HepG2 (cell line): ENCODE data around the gene DDRGK1. TPM values are rescaled to one million over a fixed set of nuclear protein-coding genes. Genes with fewer than 3 reads are reported as not detected.

ENCODE experiments used
- AHR ChIP-seq: IDR thresholded peaks from 2 replicates; pipeline ENCODE4 v1.6.1; 2018; ENCODE audit warnings: missing genetic modification reagents, missing compliant biosample characterization
- ARID2 ChIP-seq: sonication (generic); formaldehyde crosslinking; IDR thresholded peaks from 2 replicates; pipeline ENCODE4 v1.8.1; 2022; ENCODE audit warnings: mild to moderate bottlenecking, missing genetic modification reagents, borderline replicate concordance
- DMTF1 ChIP-seq: sonication (generic); formaldehyde crosslinking; IDR thresholded peaks from 2 replicates; pipeline ENCODE4 v1.4.0; 2020; ENCODE audit warnings: mild to moderate bottlenecking, missing genetic modification reagents
- FOXK2 ChIP-seq: fragments of 450-650 bp; IDR thresholded peaks from 2 replicates; pipeline ENCODE4 v1.6.1; 2016
- FOXP1 ChIP-seq, 2 experiments: fragments of 450-650 bp in 1 of 2; IDR thresholded peaks; 2 replicates each; pipeline ENCODE4 v1.6.1; 2017 to 2018; ENCODE audit warnings: antibody characterized with exemption in 1 of 2
- HDAC6 ChIP-seq: fragments of 200-600 bp; sonication (generic); IDR thresholded peaks from 2 replicates; pipeline ENCODE4 v1.7.0; 2017; ENCODE audit warnings: mild to moderate bottlenecking, antibody characterized with exemption, low read length, low read depth
- HOXD1 ChIP-seq: sonication (generic); formaldehyde crosslinking; IDR thresholded peaks from 2 replicates; pipeline ENCODE4 v1.5.0; 2020; ENCODE audit warnings: missing genetic modification reagents
- JDP2 ChIP-seq: sonication (generic); formaldehyde crosslinking; IDR thresholded peaks from 2 replicates; pipeline ENCODE4 v1.8.1; 2022; ENCODE audit warnings: missing genetic modification reagents, borderline replicate concordance
- KAT8 ChIP-seq: IDR thresholded peaks from 2 replicates; pipeline ENCODE4 v1.6.1; 2016; ENCODE audit warnings: missing genetic modification reagents, missing compliant biosample characterization
- PHF8 ChIP-seq: sonication (generic); formaldehyde crosslinking; IDR thresholded peaks from 2 replicates; pipeline ENCODE4 v1.5.0; 2020; ENCODE audit warnings: missing genetic modification reagents
- POLR2AphosphoS5 ChIP-seq: IDR thresholded peaks from 2 replicates; pipeline ENCODE4 v1.6.1; 2012; ENCODE audit warnings: low read depth, low read length
- RAD51 ChIP-seq: fragments of 450-650 bp; IDR thresholded peaks from 2 replicates; pipeline ENCODE4 v1.6.1; 2016; ENCODE audit warnings: borderline replicate concordance
- RFX5 ChIP-seq: IDR thresholded peaks from 2 replicates; pipeline ENCODE4 v1.6.1; 2011; ENCODE audit warnings: low read depth, low read length, improper control_type of control experiment
- SP4 ChIP-seq: sonication (generic); formaldehyde crosslinking; IDR thresholded peaks from 2 replicates; pipeline ENCODE4 v1.8.1; 2023; ENCODE audit warnings: mild to moderate bottlenecking, missing genetic modification reagents
- TBX2 ChIP-seq: sonication (generic); formaldehyde crosslinking; IDR thresholded peaks from 2 replicates; pipeline ENCODE4 v1.5.0; 2020; ENCODE audit warnings: missing genetic modification reagents, mild to moderate bottlenecking, borderline replicate concordance
- ZBTB8A ChIP-seq: sonication (generic); formaldehyde crosslinking; IDR thresholded peaks from 2 replicates; pipeline ENCODE4 v1.4.0; 2020; ENCODE audit warnings: mild to moderate bottlenecking, low read depth, missing genetic modification reagents, borderline replicate concordance
- ZFX ChIP-seq: sonication (generic); formaldehyde crosslinking; IDR thresholded peaks from 2 replicates; pipeline ENCODE4 v1.4.0; 2020; ENCODE audit warnings: mild to moderate bottlenecking, low read depth, missing genetic modification reagents, moderate library complexity
- ZNF138 ChIP-seq: sonication (generic); formaldehyde crosslinking; IDR thresholded peaks from 2 replicates; pipeline ENCODE4 v1.5.0; 2020; ENCODE audit warnings: mild to moderate bottlenecking, low read depth, missing genetic modification reagents
- ZNF558 ChIP-seq: sonication (generic); formaldehyde crosslinking; IDR thresholded peaks from 2 replicates; pipeline ENCODE4 v1.9.0; 2022; ENCODE audit warnings: mild to moderate bottlenecking, missing genetic modification reagents, borderline replicate concordance
- ZNF724P ChIP-seq: sonication (generic); formaldehyde crosslinking; IDR thresholded peaks from 2 replicates; pipeline ENCODE4 v1.8.0; 2022; ENCODE audit warnings: missing genetic modification reagents, borderline replicate concordance
- ZZZ3 ChIP-seq: sonication (generic); formaldehyde crosslinking; IDR thresholded peaks from 2 replicates; pipeline ENCODE4 v1.4.0; 2020; ENCODE audit warnings: missing genetic modification reagents, mild to moderate bottlenecking, borderline replicate concordance
- polyA plus RNA-seq, 8 experiments: library from polyadenylated mRNA; depleted of rRNA in 3 of 8; stranded (reverse) in 7 of 8; unstranded in 1 of 8; fragments of >200 nt; fragmentation: Illumina TruSeq in 4 of 8; extraction: Trizol in 4 of 8; gene quantifications; 2 replicates each; pipeline versions ENCODE4 v1.2.1 to v1.2.3, GENCODE V29; 2011 to 2016; ENCODE audit warnings: low read depth in 4 of 8, missing spikeins in 1 of 8, mixed read lengths in 1 of 8; ENCODE audit not compliant: insufficient read depth in 1 of 8
- total RNA-seq, 5 experiments: library from RNA; depleted of rRNA; stranded (reverse); fragments of >200 nt; fragmentation: Illumina TruSeq; extraction: Trizol; gene quantifications; 2 replicates each; pipeline ENCODE4 v1.2.3, GENCODE V29; 2016; ENCODE audit warnings: low read depth in 1 of 5
- TF ChIP-seq, protein P1 (sequence below): IDR thresholded peaks from 2 replicates; pipeline ENCODE4 v1.6.1; 2016; ENCODE audit warnings: missing biosample characterization, missing genetic modification reagents, low read depth
- TF ChIP-seq, protein P2 (sequence below): IDR thresholded peaks from 2 replicates; pipeline ENCODE4 v1.6.1; 2016; ENCODE audit warnings: control low read depth

Gene DDRGK1
- total and polyA plus RNA-seq, 2 of the 13 experiments (the other 11 are each of a cell fraction or from before 2014, with no cell fraction given) = 96.7 to 149 TPM

GRCh38 chr20:3162080-3162611, 42.3 kb downstream of the DDRGK1 start (continued):
- TF ChIP-seq, protein P1, sequence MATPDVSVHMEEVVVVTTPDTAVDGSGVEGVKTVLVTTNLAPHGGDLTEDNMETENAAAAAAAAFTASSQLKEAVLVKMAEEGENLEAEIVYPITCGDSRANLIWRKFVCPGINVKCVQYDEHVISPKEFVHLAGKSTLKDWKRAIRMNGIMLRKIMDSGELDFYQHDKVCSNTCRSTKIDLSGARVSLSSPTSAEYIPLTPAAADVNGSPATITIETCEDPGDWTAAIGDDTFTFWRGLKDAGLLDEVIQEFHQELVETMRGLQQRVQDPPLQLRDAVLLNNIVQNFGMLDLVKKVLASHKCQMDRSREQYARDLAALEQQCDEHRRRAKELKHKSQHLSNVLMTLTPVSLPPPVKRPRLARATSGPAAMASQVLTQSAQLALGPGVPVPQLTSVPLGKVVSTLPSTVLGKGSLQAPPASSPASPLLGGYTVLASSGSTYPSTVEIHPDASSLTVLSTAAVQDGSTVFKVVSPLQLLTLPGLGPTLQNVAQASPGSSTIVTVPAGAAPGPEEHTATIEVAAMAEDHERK (CRISPR knock-in tag) = no peak
- TF ChIP-seq AHR (CRISPR knock-in tag) = 0 out of 2 replicates have a peak, but pooled peaks have one; percentile 6
- no peak for TF ChIP-seq HDAC6
- 0 out of 2 replicates have a peak, but pooled peaks have one; percentile 26 for TF ChIP-seq ZZZ3
- no peak for TF ChIP-seq RAD51
- peak; percentile 56; the same call in 1 of the 2 replicates for TF ChIP-seq SP4
- TF ChIP-seq FOXK2 = no peak
- no peak for TF ChIP-seq ARID2
- TF ChIP-seq, protein P2, sequence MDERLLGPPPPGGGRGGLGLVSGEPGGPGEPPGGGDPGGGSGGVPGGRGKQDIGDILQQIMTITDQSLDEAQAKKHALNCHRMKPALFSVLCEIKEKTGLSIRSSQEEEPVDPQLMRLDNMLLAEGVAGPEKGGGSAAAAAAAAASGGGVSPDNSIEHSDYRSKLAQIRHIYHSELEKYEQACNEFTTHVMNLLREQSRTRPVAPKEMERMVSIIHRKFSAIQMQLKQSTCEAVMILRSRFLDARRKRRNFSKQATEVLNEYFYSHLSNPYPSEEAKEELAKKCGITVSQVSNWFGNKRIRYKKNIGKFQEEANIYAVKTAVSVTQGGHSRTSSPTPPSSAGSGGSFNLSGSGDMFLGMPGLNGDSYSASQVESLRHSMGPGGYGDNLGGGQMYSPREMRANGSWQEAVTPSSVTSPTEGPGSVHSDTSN = no peak
- TF ChIP-seq TBX2 (CRISPR knock-in tag) = peak; percentile 59; the same call in 1 of the 2 replicates
- TF ChIP-seq ZNF138 (CRISPR knock-in tag) = no peak
- TF ChIP-seq ZFX = peak; percentile 49; the same call in 1 of the 2 replicates
- no peak for TF ChIP-seq ZNF558 (CRISPR knock-in tag)
- no peak for TF ChIP-seq FOXP1 (IDR thresholded peaks at IDR 0.05)
- TF ChIP-seq FOXP1 (CRISPR knock-in tag; IDR thresholded peaks at IDR 0.05) = 0 out of 2 replicates have a peak, but pooled peaks have one; percentile 23
- TF ChIP-seq PHF8 (CRISPR knock-in tag) = peak; percentile 34; the same call in 1 of the 2 replicates
- TF ChIP-seq HOXD1 (CRISPR knock-in tag) = no peak
- TF ChIP-seq DMTF1 (CRISPR knock-in tag) = no peak
- TF ChIP-seq ZBTB8A (CRISPR knock-in tag) = no peak
- TF ChIP-seq RFX5 = no peak
- TF ChIP-seq POLR2AphosphoS5 = no peak
- TF ChIP-seq KAT8 (CRISPR knock-in tag) = peak; percentile 41; the same call in 1 of the 2 replicates
- TF ChIP-seq ZNF724P = 0 out of 2 replicates have a peak, but pooled peaks have one; percentile 27
- no peak for TF ChIP-seq JDP2 (CRISPR knock-in tag)
